Activated CD4-positive, alpha-beta T cell treated with anti-CD3 and anti-CD28 coated beads, Interleukin-2, amount 10 ng/mL, durations not matched to agents 7 days and 5 days (primary cell): ENCODE results near the gene VPS4A. TPM values are rescaled to one million over a fixed set of nuclear protein-coding genes. Genes with fewer than 3 reads are reported as not detected.

Experiments used
- CTCF ChIA-PET: fragments of 350-600 bp; sonication (Branson Sonifier 250); formaldehyde crosslinking; loops from one replicate; lab custom pipeline; 2021; ENCODE audit warnings: antibody characterized with exemption; lab: Charles Lee
- POLR2A ChIA-PET: fragments of 350-600 bp; sonication (Branson Sonifier 250); formaldehyde crosslinking; loops from one replicate; lab custom pipeline; 2021; ENCODE audit warnings: antibody characterized with exemption; lab: Charles Lee
- DNase-seq: peaks from one replicate; pipeline ENCODE4 v3.0.0-alpha.2; 2020
- H3K27ac Mint-ChIP-seq: one replicate; pipeline ENCODE4 v1.8.0; 2021; ENCODE audit warnings: mild to moderate bottlenecking, moderate library complexity, mixed read lengths
- H3K27me3 Mint-ChIP-seq: one replicate; pipeline ENCODE4 v1.8.0; 2021; ENCODE audit warnings: mixed read lengths
- H3K36me3 Mint-ChIP-seq: one replicate; pipeline ENCODE4 v1.8.0; 2021; ENCODE audit warnings: low read depth, mixed read lengths
- H3K4me1 Mint-ChIP-seq: one replicate; pipeline ENCODE4 v1.8.0; 2021; ENCODE audit warnings: mixed read lengths
- H3K4me3 Mint-ChIP-seq: one replicate; pipeline ENCODE4 v1.8.0; 2021; ENCODE audit warnings: mild to moderate bottlenecking, moderate library complexity, mixed read lengths
- H3K9me3 Mint-ChIP-seq: one replicate; pipeline ENCODE4 v1.8.0; 2021; ENCODE audit warnings: mixed read lengths
- total RNA-seq, 2 experiments: library from RNA; stranded (reverse); gene quantifications; one replicate each; pipeline ENCODE4 v1.2.3, GENCODE V29; 2021

VPS4A gene
- total RNA-seq, 2 experiments from 2014 or later = 33.4 to 35.4 TPM

- Mint-ChIP-seq H3K9me3 (no peaks in the 10 kb centered on the region), H3K27me3 (no peaks in the 10 kb centered on the region), H3K36me3 (peaks cover 36% of the 10 kb centered on the region), H3K4me1 (peaks cover 37% of the 10 kb centered on the region), H3K27ac (no peak overlapping the region), H3K4me3 (no peak overlapping the region)
- CTCF ChIA-PET = interaction anchor here (1.6 kb wide), 2 partner anchors 10 to 24 kb away, joined by 3 to 4 read pairs; partner anchors contain the start of gene VPS4A
- no peak for DNase-seq
- POLR2A ChIA-PET = no interaction called here
Observed at GRCh38 chr16:69334696-69335095, 23.5 kb downstream of the VPS4A start.

- Mint-ChIP-seq H3K4me1 (peaks cover 53% of the 10 kb centered on the region), H3K9me3 (no peaks in the 10 kb centered on the region), H3K36me3 (peaks cover 45% of the 10 kb centered on the region), H3K27me3 (no peaks in the 10 kb centered on the region), H3K27ac (peak overlapping the region; percentile 99), H3K4me3 (peak overlapping the region; percentile 99)
- POLR2A ChIA-PET = interaction anchor here (0.7 kb wide), 1 partner anchor 8 kb away, joined by 6 read pairs; no protein-coding TSS in a partner anchor
- DNase-seq = no peak
- CTCF ChIA-PET = interaction anchor here (0.6 to 1.7 kb wide), 9 partner anchors 9 to 1155 kb away, joined by 3 to 10 read pairs (median 3); partner anchors contain the start of genes PDF and VPS4A
Observed at GRCh38 chr16:69338557-69339288, 27.6 kb downstream of the VPS4A start.

GRCh38 chr16:69339289-69340094 is 28.3 kb downstream of the VPS4A start, which contains the start of the genes COG8 and NIP7:
Gene COG8 (minus strand): TSS chr16:69339564. CDS start chr16:69339552, 12 bp downstream.
Gene NIP7 (plus strand): TSS chr16:69339772. CDS start chr16:69339830, 58 bp downstream.
- Mint-ChIP-seq H3K4me3 (peak within 1 kb of the TSS; percentile 99), H3K9me3 (no peaks in the 10 kb centered on the region), H3K4me1 (peaks cover 49% of the 10 kb centered on the region), H3K27ac (peak within 1 kb of the TSS; percentile 99), H3K27me3 (no peaks in the 10 kb centered on the region), H3K36me3 (peaks cover 43% of the 10 kb centered on the region)
- POLR2A ChIA-PET = no interaction called here
- peak; percentile 94 for DNase-seq
- CTCF ChIA-PET = interaction anchor here (0.6 to 1.7 kb wide), 11 partner anchors 9 to 273 kb away, joined by 3 to 12 read pairs (median 3); partner anchors contain the start of genes PDF and VPS4A

GRCh38 chr16:69340095-69340644 is 29.0 kb downstream of the VPS4A start:
- H3K9me3 Mint-ChIP-seq = no peaks in the 10 kb centered on the region
- ChIA-PET POLR2A (interaction anchor here (0.7 to 0.8 kb wide), 2 partner anchors 22 to 35 kb away, joined by 4 to 6 read pairs; no protein-coding TSS in a partner anchor), CTCF (interaction anchor here (0.6 to 1.5 kb wide), 6 partner anchors 11 to 272 kb away, joined by 3 to 12 read pairs (median 3); partner anchors contain the start of gene PDF)
- DNase-seq = peak; percentile 39
- H3K27ac Mint-ChIP-seq = peak overlapping the region; percentile 99
- H3K36me3 Mint-ChIP-seq = peaks cover 37% of the 10 kb centered on the region
- H3K4me1 Mint-ChIP-seq = peaks cover 49% of the 10 kb centered on the region
- peak overlapping the region; percentile 99 for H3K4me3 Mint-ChIP-seq
- no peaks in the 10 kb centered on the region for H3K27me3 Mint-ChIP-seq

- ChIA-PET CTCF (interaction anchor here (1.7 kb wide), 1 partner anchor 10 kb away, joined by 8 read pairs; no protein-coding TSS in a partner anchor), POLR2A (no interaction called here)
- Mint-ChIP-seq H3K4me1 (peaks cover 29% of the 10 kb centered on the region), H3K9me3 (no peaks in the 10 kb centered on the region), H3K4me3 (no peak overlapping the region), H3K27me3 (no peaks in the 10 kb centered on the region), H3K27ac (no peak overlapping the region), H3K36me3 (peaks cover 39% of the 10 kb centered on the region)
- no peak for DNase-seq
Observed at GRCh38 chr16:69344171-69344570, 33.0 kb downstream of the VPS4A start.

GRCh38 chr16:69345923-69346322 is 34.8 kb downstream of the VPS4A start:
- Mint-ChIP-seq H3K9me3 (no peaks in the 10 kb centered on the region), H3K27ac (no peak overlapping the region), H3K4me1 (peaks cover 18% of the 10 kb centered on the region), H3K36me3 (peaks cover 33% of the 10 kb centered on the region), H3K4me3 (no peak overlapping the region), H3K27me3 (no peaks in the 10 kb centered on the region)
- ChIA-PET POLR2A (no interaction called here), CTCF (interaction anchor here (1.4 to 1.7 kb wide), 2 partner anchors 10 to 30 kb away, joined by 3 read pairs; no protein-coding TSS in a partner anchor)
- DNase-seq = no peak

- DNase-seq = no peak
- H3K36me3 Mint-ChIP-seq = peaks cover 25% of the 10 kb centered on the region
- ChIA-PET CTCF (interaction anchor here (0.8 to 1.7 kb wide), 3 partner anchors 10 to 408 kb away, joined by 3 read pairs; partner anchors contain the start of gene NOB1), POLR2A (no interaction called here)
- H3K9me3 Mint-ChIP-seq = no peaks in the 10 kb centered on the region
- no peaks in the 10 kb centered on the region for H3K27me3 Mint-ChIP-seq
- no peak overlapping the region for H3K4me3 Mint-ChIP-seq
- H3K27ac Mint-ChIP-seq = no peak overlapping the region
- peaks cover 10% of the 10 kb centered on the region for H3K4me1 Mint-ChIP-seq
Observed at GRCh38 chr16:69346683-69347082, 35.5 kb downstream of the VPS4A start.

- Mint-ChIP-seq H3K9me3 (no peaks in the 10 kb centered on the region), H3K4me3 (no peak overlapping the region), H3K27me3 (no peaks in the 10 kb centered on the region), H3K4me1 (peaks cover 5% of the 10 kb centered on the region), H3K36me3 (peaks cover 23% of the 10 kb centered on the region), H3K27ac (no peak overlapping the region)
- no peak for DNase-seq
- ChIA-PET POLR2A (no interaction called here), CTCF (no interaction called here)
Observed at GRCh38 chr16:69348222-69348621, 37.1 kb downstream of the VPS4A start.

GRCh38 chr16:69349536-69349935 is 38.4 kb downstream of the VPS4A start:
- Mint-ChIP-seq H3K36me3 (peaks cover 20% of the 10 kb centered on the region), H3K4me1 (no peaks in the 10 kb centered on the region), H3K4me3 (no peak overlapping the region), H3K27me3 (no peaks in the 10 kb centered on the region), H3K9me3 (no peaks in the 10 kb centered on the region), H3K27ac (no peak overlapping the region)
- CTCF ChIA-PET = interaction anchor here (0.6 kb wide), 1 partner anchor 515 kb away, joined by 3 read pairs; no protein-coding TSS in a partner anchor
- POLR2A ChIA-PET = interaction anchor here (0.7 kb wide), 1 partner anchor 37 kb away, joined by 12 read pairs; no protein-coding TSS in a partner anchor
- no peak for DNase-seq

- Mint-ChIP-seq H3K4me3 (no peak overlapping the region), H3K9me3 (no peaks in the 10 kb centered on the region), H3K27ac (no peak overlapping the region), H3K27me3 (no peaks in the 10 kb centered on the region), H3K36me3 (peaks cover 24% of the 10 kb centered on the region), H3K4me1 (no peaks in the 10 kb centered on the region)
- DNase-seq = no peak
- ChIA-PET POLR2A (interaction anchor here (0.6 kb wide), 1 partner anchor 65 kb away, joined by 4 read pairs; no protein-coding TSS in a partner anchor), CTCF (interaction anchor here (0.6 kb wide), 3 partner anchors 91 to 1097 kb away, joined by 3 to 4 read pairs (median 3); no protein-coding TSS in a partner anchor)
Observed at GRCh38 chr16:69350536-69351133, 39.5 kb downstream of the VPS4A start.

GRCh38 chr16:69351309-69352027 is 40.3 kb downstream of the VPS4A start, which contains the start of gene TMED6:
Gene TMED6 (minus strand): TSS chr16:69351786. CDS start chr16:69351753, 33 bp downstream.
- Mint-ChIP-seq H3K4me1 (no peaks in the 10 kb centered on the region), H3K27me3 (no peaks in the 10 kb centered on the region), H3K27ac (no peak within 1 kb of the TSS), H3K4me3 (no peak within 1 kb of the TSS), H3K36me3 (peaks cover 32% of the 10 kb centered on the region), H3K9me3 (no peaks in the 10 kb centered on the region)
- DNase-seq = no peak
- ChIA-PET CTCF (interaction anchor here (0.6 kb wide), 3 partner anchors 10 to 1097 kb away, joined by 3 read pairs; no protein-coding TSS in a partner anchor), POLR2A (interaction anchor here (0.6 kb wide), 1 partner anchor 66 kb away, joined by 4 read pairs; no protein-coding TSS in a partner anchor)
